ENCODE measurements around the gene BUD13.

GRCh38 chr11:116724813-116725212, 48.0 kb downstream of the BUD13 start:
- TF ChIP-seq CTCF (conservative IDR thresholded peaks at IDR 0.05; ENCODE audit: low read depth in 2 of 2) (no peak), ZNF114 (CRISPR knock-in tag; IDR thresholded peaks at IDR 0.05) (no peak), EZH2 (IDR thresholded peaks at IDR 0.05; ENCODE audit: low read depth, unreplicated experiment) (no peak), EZH2phosphoT487 (IDR thresholded peaks at IDR 0.05; ENCODE audit: unreplicated experiment) (no peak), REST (IDR thresholded peaks at IDR 0.05; ENCODE audit: unreplicated experiment) (no peak), CREB1 (CRISPR knock-in tag; IDR thresholded peaks at IDR 0.05; ENCODE audit: low read depth) (no peak), POLR2AphosphoS5 (IDR thresholded peaks at IDR 0.05; ENCODE audit: low read depth) (no peak)
